Fibroblast of the aortic adventitia (primary cell): ENCODE results near the gene LAMC2. TPM values are rescaled to one million over a fixed set of nuclear protein-coding genes. Genes with fewer than 3 reads are reported as not detected.

Source experiments
- DNase-seq: peaks from one replicate; pipeline ENCODE4 v3.0.0-alpha.2; 2010; ENCODE audit warnings: low read depth
- H3K4me3 ChIP-seq: 2 replicates; pipeline ENCODE4 v1.5.1; 2011; ENCODE audit warnings: low read depth, mild to moderate bottlenecking, control low read depth, low read length, moderate library complexity
- total RNA-seq: library from RNA; depleted of rRNA; stranded (reverse); fragments of >200 nt; gene quantifications from 2 replicates; pipeline ENCODE4 v1.2.3, GENCODE V29; 2012; ENCODE audit warnings: low replicate concordance
- TF ChIP-seq, protein P1 (sequence below): IDR thresholded peaks from 2 replicates; pipeline ENCODE4 v1.5.1; 2011; ENCODE audit warnings: mild to moderate bottlenecking, low read length, control low read depth, inconsistent platforms; ENCODE audit not compliant: insufficient read depth

LAMC2 gene
- 2.0 and 2.8 TPM in 2 replicates for total RNA-seq

DNA sequence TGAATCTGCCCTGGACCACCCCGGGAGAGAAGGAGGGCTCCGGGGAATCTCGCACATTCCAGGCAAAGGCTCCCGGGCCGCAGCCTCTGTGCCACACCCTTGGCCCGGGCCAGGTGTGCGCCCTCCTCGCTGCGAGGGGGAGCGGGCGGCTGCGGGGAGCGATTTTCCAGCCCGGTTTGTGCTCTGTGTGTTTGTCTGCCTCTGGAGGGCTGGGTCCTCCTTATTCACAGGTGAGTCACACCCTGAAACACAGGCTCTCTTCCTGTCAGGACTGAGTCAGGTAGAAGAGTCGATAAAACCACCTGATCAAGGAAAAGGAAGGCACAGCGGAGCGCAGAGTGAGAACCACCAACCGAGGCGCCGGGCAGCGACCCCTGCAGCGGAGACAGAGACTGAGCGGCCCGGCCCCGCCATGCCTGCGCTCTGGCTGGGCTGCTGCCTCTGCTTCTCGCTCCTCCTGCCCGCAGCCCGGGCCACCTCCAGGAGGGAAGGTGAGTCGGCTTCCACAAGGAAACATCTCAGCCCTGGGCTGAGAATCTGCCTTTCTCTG lies at the start of gene LAMC2:
Gene LAMC2 (plus strand): TSS at position 324 of the 550 bp plus-strand sequence. CDS start 89 bp downstream, at position 413.
- no peak within 1 kb of the TSS for H3K4me3 ChIP-seq
- no peak for DNase-seq
- TF ChIP-seq, protein P1, sequence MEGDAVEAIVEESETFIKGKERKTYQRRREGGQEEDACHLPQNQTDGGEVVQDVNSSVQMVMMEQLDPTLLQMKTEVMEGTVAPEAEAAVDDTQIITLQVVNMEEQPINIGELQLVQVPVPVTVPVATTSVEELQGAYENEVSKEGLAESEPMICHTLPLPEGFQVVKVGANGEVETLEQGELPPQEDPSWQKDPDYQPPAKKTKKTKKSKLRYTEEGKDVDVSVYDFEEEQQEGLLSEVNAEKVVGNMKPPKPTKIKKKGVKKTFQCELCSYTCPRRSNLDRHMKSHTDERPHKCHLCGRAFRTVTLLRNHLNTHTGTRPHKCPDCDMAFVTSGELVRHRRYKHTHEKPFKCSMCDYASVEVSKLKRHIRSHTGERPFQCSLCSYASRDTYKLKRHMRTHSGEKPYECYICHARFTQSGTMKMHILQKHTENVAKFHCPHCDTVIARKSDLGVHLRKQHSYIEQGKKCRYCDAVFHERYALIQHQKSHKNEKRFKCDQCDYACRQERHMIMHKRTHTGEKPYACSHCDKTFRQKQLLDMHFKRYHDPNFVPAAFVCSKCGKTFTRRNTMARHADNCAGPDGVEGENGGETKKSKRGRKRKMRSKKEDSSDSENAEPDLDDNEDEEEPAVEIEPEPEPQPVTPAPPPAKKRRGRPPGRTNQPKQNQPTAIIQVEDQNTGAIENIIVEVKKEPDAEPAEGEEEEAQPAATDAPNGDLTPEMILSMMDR: no peak

DNA sequence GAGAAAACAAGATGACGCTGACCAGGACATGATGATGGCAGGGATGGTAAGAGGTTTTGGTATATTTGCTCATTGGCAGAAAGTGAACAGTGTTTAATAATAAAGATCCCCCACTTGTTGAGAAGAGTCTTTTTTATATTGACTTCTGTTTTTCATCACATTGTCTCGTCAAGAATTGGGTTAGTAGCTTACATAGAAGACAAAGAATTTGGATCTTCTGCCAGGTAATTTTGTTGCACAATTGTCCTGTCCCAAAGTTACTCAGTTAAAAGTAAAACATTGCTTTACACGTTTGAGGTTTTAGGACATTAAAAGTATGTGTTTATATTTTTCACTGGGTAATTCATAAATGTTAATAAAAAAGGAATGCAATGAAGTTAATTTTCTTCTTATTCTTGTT lies 48.3 kb upstream of the LAMC2 start:
- DNase-seq: peak; percentile 73
- TF ChIP-seq, protein P1: no peak
- H3K4me3 ChIP-seq: no peak overlapping the region

DNA sequence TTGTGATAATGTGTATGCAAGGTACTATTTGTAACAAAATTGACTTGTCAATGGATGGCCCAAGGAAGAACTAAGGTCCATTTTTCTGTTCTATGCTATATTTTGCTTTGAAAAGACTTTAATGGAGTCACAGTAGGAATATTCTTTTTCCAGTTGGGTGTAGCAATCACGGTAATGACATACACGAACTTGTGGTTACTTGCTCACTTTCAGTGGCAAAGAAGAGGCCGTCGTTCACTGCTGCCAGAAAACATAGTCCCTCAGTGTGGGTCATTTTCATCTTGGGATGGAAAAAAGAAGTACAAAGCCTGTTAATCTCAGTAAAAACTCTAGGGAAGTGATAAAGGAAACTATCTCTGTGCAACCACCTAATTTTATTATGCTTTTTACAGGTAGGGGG lies 47.8 kb upstream of the LAMC2 start:
- no peak for DNase-seq
- H3K4me3 ChIP-seq: no peak overlapping the region
- TF ChIP-seq, protein P1: no peak

DNA sequence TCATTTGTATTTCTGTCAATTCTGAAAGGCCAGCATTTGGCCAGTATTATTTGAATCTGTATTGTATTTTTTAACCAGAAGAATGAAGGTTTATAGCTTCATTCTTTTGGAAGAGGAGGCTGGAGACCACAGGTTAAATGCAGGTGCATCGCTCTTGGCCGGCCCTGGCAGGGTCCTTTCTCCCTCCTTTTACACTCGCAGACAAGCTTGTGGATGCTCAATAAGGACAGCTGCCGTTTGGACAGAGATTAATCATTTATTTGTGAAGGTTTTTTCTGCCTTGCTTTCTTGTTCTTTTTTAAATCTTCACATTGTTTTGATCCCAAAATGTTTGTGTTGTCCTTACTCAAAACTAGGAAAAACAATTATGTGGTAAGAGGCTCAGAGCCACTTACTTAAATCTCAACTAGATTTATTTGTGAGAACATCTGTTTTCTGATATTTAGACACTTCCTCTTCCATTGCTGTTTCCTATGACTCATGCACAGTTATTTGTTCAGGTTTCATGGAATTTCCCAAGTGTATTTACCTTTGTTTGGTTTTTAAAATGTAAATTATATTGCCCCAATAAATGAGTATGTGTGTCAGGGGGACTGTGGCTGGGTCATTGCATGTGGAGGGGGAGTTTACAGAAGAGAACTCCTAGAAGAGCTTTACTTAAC lies 46.7 kb upstream of the LAMC2 start:
- DNase-seq: peak; percentile 61
- TF ChIP-seq, protein P1: no peak
- no peak overlapping the region for H3K4me3 ChIP-seq

DNA sequence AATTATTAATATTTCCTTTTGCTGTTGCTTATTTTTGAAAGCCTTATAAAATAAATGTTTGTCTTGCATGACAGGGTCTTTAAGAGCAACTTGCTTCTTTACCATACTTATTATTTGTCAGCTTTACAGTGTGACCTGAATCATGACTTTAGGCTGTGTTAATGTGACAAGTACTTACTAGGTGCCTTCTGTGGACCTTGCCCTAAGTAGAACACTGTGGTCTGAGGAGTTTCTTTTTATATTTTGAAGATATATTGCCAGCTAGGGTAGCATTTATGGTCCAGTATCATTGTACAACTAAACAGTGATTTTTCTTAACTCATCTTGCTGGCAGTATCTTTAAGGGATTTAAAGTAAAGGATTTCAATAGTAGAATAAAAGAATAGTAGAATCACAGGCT lies 45.4 kb upstream of the LAMC2 start:
- no peak overlapping the region for H3K4me3 ChIP-seq
- DNase-seq: no peak
- TF ChIP-seq, protein P1: no peak

DNA sequence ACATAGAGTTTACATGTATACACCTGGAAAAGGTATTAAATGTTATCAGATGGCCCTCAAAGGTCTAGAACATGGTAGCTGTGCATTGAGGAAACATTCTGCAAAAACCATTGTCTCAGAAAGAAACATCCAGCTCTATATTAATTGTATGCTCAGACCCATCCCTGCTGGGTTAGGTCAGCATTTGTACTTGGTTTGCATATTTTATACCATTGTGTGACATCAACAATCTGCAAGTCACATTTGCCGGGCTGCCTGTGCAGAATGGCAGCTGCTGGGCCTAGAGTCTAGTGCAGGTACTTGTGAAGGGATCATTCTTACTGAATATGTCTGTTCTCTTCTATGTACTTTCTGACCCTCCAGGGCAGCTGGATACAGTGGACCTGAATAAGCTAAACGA lies 43.9 kb upstream of the LAMC2 start:
- DNase-seq: no peak
- TF ChIP-seq, protein P1: no peak
- H3K4me3 ChIP-seq: no peak overlapping the region
